GM18502 (cell line): Measurements from ENCODE around the gene MOGAT3.

Experiments
- ATAC-seq: cut with Tn5 transposase; IDR thresholded peaks from one replicate; pipeline ENCODE4 v1.9.1; 2021; ENCODE audit warnings: mild to moderate bottlenecking; ENCODE audit not compliant: unreplicated experiment, poor library complexity

MOGAT3 gene

GRCh38 chr7:101234636-101235035 is 33.8 kb upstream of the MOGAT3 start:
- no peak for ATAC-seq

- ATAC-seq: no peak
These were observed 33.2 kb upstream of the MOGAT3 start for GRCh38 chr7:101233907-101234547.

- ATAC-seq: no peak
These were observed 31.5 kb upstream of the MOGAT3 start for GRCh38 chr7:101232141-101232850.

- no peak for ATAC-seq
These were observed 30.8 kb upstream of the MOGAT3 start for GRCh38 chr7:101231644-101232043.

GRCh38 chr7:101226721-101227120 is 25.9 kb upstream of the MOGAT3 start:
- no peak for ATAC-seq

- no peak for ATAC-seq
These were observed 24.8 kb upstream of the MOGAT3 start for GRCh38 chr7:101225650-101226049.

- no peak for ATAC-seq
These were observed 22.7 kb upstream of the MOGAT3 start for GRCh38 chr7:101223528-101223927.

GRCh38 chr7:101222275-101222830 is 21.5 kb upstream of the MOGAT3 start:
- ATAC-seq: no peak

GRCh38 chr7:101220295-101220694 is 19.5 kb upstream of the MOGAT3 start:
- no peak for ATAC-seq

GRCh38 chr7:101218236-101219125 is 17.6 kb upstream of the MOGAT3 start:
- ATAC-seq: peak; percentile 19

GRCh38 chr7:101217388-101218235 is 16.8 kb upstream of the MOGAT3 start, which contains the start of the genes PLOD3 and ZNHIT1:
Gene PLOD3, minus strand, starts transcription at chr7:101217581. Its CDS starts 307 bp downstream, at chr7:101217274.
Gene ZNHIT1, plus strand, starts transcription at chr7:101218165. Its CDS starts 31 bp downstream, at chr7:101218196.
- ATAC-seq: peak; percentile 64

GRCh38 chr7:101216860-101217387 is 16.1 kb upstream of the MOGAT3 start:
- ATAC-seq: peak; percentile 22

- no peak for ATAC-seq
These were observed 15.4 kb upstream of the MOGAT3 start for GRCh38 chr7:101216001-101216859.

GRCh38 chr7:101212014-101212413 is 11.2 kb upstream of the MOGAT3 start:
- ATAC-seq: no peak

- ATAC-seq: no peak
These were observed 10.7 kb upstream of the MOGAT3 start for GRCh38 chr7:101211501-101211900.

- ATAC-seq: no peak
These were observed 9.3 kb upstream of the MOGAT3 start for GRCh38 chr7:101210143-101210542.

GRCh38 chr7:101208794-101209193 is 8.0 kb upstream of the MOGAT3 start:
- no peak for ATAC-seq

GRCh38 chr7:101207459-101207858 is 6.6 kb upstream of the MOGAT3 start:
- ATAC-seq: no peak
